Esophagus mucosa (tissue), 1 donor: ENCODE results near the gene PTPN7. TPM values are rescaled to one million over a fixed set of nuclear protein-coding genes. Genes with fewer than 3 reads are reported as not detected.
"Not testable (repeated sequence)": the region's sequence is repeated elsewhere in the genome, so short reads cannot be mapped to it uniquely, and the experiment has no call there.

Experiments used
- ATAC-seq: fragments of 200-7000 bp; cut with Tn5 transposase; one replicate; pipeline ENCODE4 v1.9.1; 2020
- total RNA-seq: library from RNA; stranded (reverse); gene quantifications from one replicate; pipeline ENCODE4 v1.2.4, GENCODE V29; 2023
- donor health status: DM: yes; HTN: yes; CAD: no.

Gene PTPN7
- total RNA-seq, 1 donor from 2014 or later, result 1.2 TPM

- no peak for ATAC-seq
These were observed 30.7 kb downstream of the PTPN7 start for GRCh38 chr1:202129453-202130296.

GRCh38 chr1:202127836-202128622, 32.4 kb downstream of the PTPN7 start:
- no peak for ATAC-seq

- no peak for ATAC-seq
These were observed 33.3 kb downstream of the PTPN7 start for GRCh38 chr1:202127061-202127460.

GRCh38 chr1:202126426-202126825, 34.0 kb downstream of the PTPN7 start:
- ATAC-seq, result no peak

- ATAC-seq, result no peak
These were observed 34.8 kb downstream of the PTPN7 start for GRCh38 chr1:202125611-202126010.

- ATAC-seq, result no peak
These were observed 36.3 kb downstream of the PTPN7 start for GRCh38 chr1:202124142-202124541.

- no peak for ATAC-seq
These were observed 37.0 kb downstream of the PTPN7 start for GRCh38 chr1:202123336-202123813.

- ATAC-seq, result no peak
These were observed 37.6 kb downstream of the PTPN7 start, which contains the start of gene GPR37L1 for GRCh38 chr1:202122639-202123335. Gene GPR37L1 (plus strand): TSS chr1:202122917. CDS start chr1:202122964, 47 bp downstream.

GRCh38 chr1:202121006-202121405, 39.4 kb downstream of the PTPN7 start:
- no peak for ATAC-seq

- peak; percentile 37 for ATAC-seq
These were observed 42.5 kb downstream of the PTPN7 start for GRCh38 chr1:202117898-202118371.

- ATAC-seq, result no peak
These were observed 44.1 kb downstream of the PTPN7 start for GRCh38 chr1:202116287-202116686.

- ATAC-seq, result peak; percentile 20
These were observed 46.6 kb downstream of the PTPN7 start for GRCh38 chr1:202113690-202114300.

- ATAC-seq, result peak; percentile 51
These were observed 47.3 kb downstream of the PTPN7 start for GRCh38 chr1:202112859-202113689.

GRCh38 chr1:202111589-202111988, 48.8 kb downstream of the PTPN7 start:
- ATAC-seq, result not testable (repeated sequence)

- no peak for ATAC-seq
These were observed 49.4 kb downstream of the PTPN7 start for GRCh38 chr1:202110977-202111376.

GRCh38 chr1:202107801-202108731, 52.3 kb downstream of the PTPN7 start:
- ATAC-seq, result peak; percentile 76

GRCh38 chr1:202107321-202107761, 53.1 kb downstream of the PTPN7 start:
- ATAC-seq, result no peak

GRCh38 chr1:202106340-202107254, 53.8 kb downstream of the PTPN7 start:
- peak; percentile 44 for ATAC-seq
